DND-41 (cell line): ENCODE measurements around the gene S100A16.
"Not testable (repeated sequence)": the region's sequence is repeated elsewhere in the genome, so short reads cannot be mapped to it uniquely, and the experiment has no call there.

Source experiments
- ATAC-seq: fragments of 200-7000 bp; cut with Tn5 transposase; 3 replicates; pipeline ENCODE4 v1.9.1; 2021; ENCODE audit warnings: low read depth; ENCODE audit not compliant: insufficient read depth
- DNase-seq: peaks from one replicate; pipeline ENCODE4 v3.0.0-alpha.2; 2020
- H2AFZ ChIP-seq: 2 replicates; pipeline ENCODE4 v1.6.0; 2012; ENCODE audit warnings: low read depth, low read length
- H3K27ac ChIP-seq: 2 replicates; pipeline ENCODE4 v1.5.1; 2012; ENCODE audit warnings: low read length, inconsistent platforms
- H3K27me3 ChIP-seq: fragments of 200-600 bp; sonication (generic); 2 replicates; pipeline ENCODE4 v1.6.0; 2012; ENCODE audit warnings: low read length, mild to moderate bottlenecking, inconsistent platforms; ENCODE audit not compliant: insufficient read depth, poor library complexity
- H3K36me3 ChIP-seq: 2 replicates; pipeline ENCODE4 v1.5.1; 2012; ENCODE audit warnings: low read length, inconsistent platforms; ENCODE audit not compliant: insufficient read depth
- H3K4me1 ChIP-seq: 2 replicates; pipeline ENCODE4 v1.5.1; 2012; ENCODE audit warnings: mild to moderate bottlenecking, low read length; ENCODE audit not compliant: insufficient read depth
- H3K4me2 ChIP-seq: 2 replicates; pipeline ENCODE4 v1.6.0; 2012; ENCODE audit warnings: mild to moderate bottlenecking, moderate library complexity, low read length, inconsistent platforms; ENCODE audit not compliant: insufficient read depth
- H3K4me3 ChIP-seq, 2 experiments: fragments of 200-600 bp in 1 of 2; shearing (Covaris generic) in 1 of 2; 2 replicates each; pipeline ENCODE4 v1.5.1; 2012 to 2016; ENCODE audit warnings: inconsistent platforms in 2 of 2, low read length in 2 of 2, mild to moderate bottlenecking in 2 of 2, low read depth in 1 of 2, moderate library complexity in 1 of 2
- H3K79me2 ChIP-seq: 2 replicates; pipeline ENCODE4 v1.6.0; 2012; ENCODE audit warnings: low read length, inconsistent platforms; ENCODE audit not compliant: insufficient read depth
- H3K9ac ChIP-seq: 2 replicates; pipeline ENCODE4 v1.6.0; 2012; ENCODE audit warnings: low read depth, mild to moderate bottlenecking, inconsistent platforms, low read length, moderate library complexity
- H3K9me3 ChIP-seq: 2 replicates; pipeline ENCODE4 v1.5.1; 2012; ENCODE audit warnings: low read length, moderate library complexity, mild to moderate bottlenecking, inconsistent platforms; ENCODE audit not compliant: insufficient read depth, severe bottlenecking
- H4K20me1 ChIP-seq: 2 replicates; pipeline ENCODE4 v1.6.0; 2012; ENCODE audit warnings: low read length; ENCODE audit not compliant: insufficient read depth
- CTCF ChIP-seq: IDR thresholded peaks from 2 replicates; pipeline ENCODE4 v1.5.1; 2012; ENCODE audit warnings: borderline replicate concordance, low read length, moderate library complexity, mild to moderate bottlenecking; ENCODE audit not compliant: poor library complexity, severe bottlenecking; ENCODE audit errors: extremely low read depth
- EZH2 ChIP-seq: IDR thresholded peaks from 3 replicates; pipeline ENCODE4 v1.6.1; 2012; ENCODE audit warnings: borderline replicate concordance, low read depth, mild to moderate bottlenecking, moderate library complexity, low read length, inconsistent platforms; ENCODE audit not compliant: severe bottlenecking

S100A16 gene

GRCh38 chr1:153597206-153597605, 15.7 kb downstream of the S100A16 start:
- Histone ChIP-seq H3K9me3 (no peaks in the 10 kb centered on the region), H3K27ac (no peak overlapping the region), H3K27me3 (no peaks in the 10 kb centered on the region), H3K79me2 (no peaks in the 10 kb centered on the region), H3K9ac (no peak overlapping the region), H3K4me1 (peaks cover 7% of the 10 kb centered on the region), H3K36me3 (no peaks in the 10 kb centered on the region), H3K4me3 (no peak overlapping the region), H4K20me1 (no peaks in the 10 kb centered on the region), H3K4me2 (no peak overlapping the region), H2AFZ (no peak overlapping the region)
- TF ChIP-seq EZH2 (no peak), CTCF (no peak)
- ATAC-seq, result no peak
- no peak for DNase-seq

GRCh38 chr1:153592748-153593147, 20.2 kb downstream of the S100A16 start:
- ATAC-seq (no peak), DNase-seq (no peak)
- no peaks in the 10 kb centered on the region for H3K9me3 ChIP-seq
- H3K9ac ChIP-seq, result no peak overlapping the region
- no peak overlapping the region for H3K4me2 ChIP-seq
- no peak overlapping the region for H3K4me3 ChIP-seq
- H3K36me3 ChIP-seq, result no peaks in the 10 kb centered on the region
- no peaks in the 10 kb centered on the region for H4K20me1 ChIP-seq
- H3K27ac ChIP-seq, result no peak overlapping the region
- no peak overlapping the region for H2AFZ ChIP-seq
- no peaks in the 10 kb centered on the region for H3K27me3 ChIP-seq
- TF ChIP-seq CTCF (no peak), EZH2 (no peak)
- H3K4me1 ChIP-seq, result no peaks in the 10 kb centered on the region
- H3K79me2 ChIP-seq, result no peaks in the 10 kb centered on the region

- Histone ChIP-seq H3K79me2 (no peaks in the 10 kb centered on the region), H3K27me3 (no peaks in the 10 kb centered on the region), H2AFZ (no peak overlapping the region), H3K27ac (no peak overlapping the region), H3K4me1 (no peaks in the 10 kb centered on the region), H3K4me2 (no peak overlapping the region), H3K36me3 (no peaks in the 10 kb centered on the region), H4K20me1 (no peaks in the 10 kb centered on the region), H3K4me3 (no peak overlapping the region), H3K9me3 (no peaks in the 10 kb centered on the region), H3K9ac (no peak overlapping the region)
- no peak for ATAC-seq
- TF ChIP-seq CTCF, result no peak
- TF ChIP-seq EZH2, result no peak
- no peak for DNase-seq
Measured at GRCh38 chr1:153588482-153588881, 24.5 kb downstream of the S100A16 start.

GRCh38 chr1:153588033-153588432, 24.9 kb downstream of the S100A16 start:
- H3K79me2 ChIP-seq, H3K4me3 ChIP-seq, H3K27me3 ChIP-seq, H3K9me3 ChIP-seq, H3K36me3 ChIP-seq, H3K9ac ChIP-seq, H3K4me1 ChIP-seq, DNase-seq, H2AFZ ChIP-seq, H3K27ac ChIP-seq, ATAC-seq, H4K20me1 ChIP-seq, H3K4me2 ChIP-seq: not testable (repeated sequence)
